ENCODE results near the gene MANBA.

Gene MANBA

DNA sequence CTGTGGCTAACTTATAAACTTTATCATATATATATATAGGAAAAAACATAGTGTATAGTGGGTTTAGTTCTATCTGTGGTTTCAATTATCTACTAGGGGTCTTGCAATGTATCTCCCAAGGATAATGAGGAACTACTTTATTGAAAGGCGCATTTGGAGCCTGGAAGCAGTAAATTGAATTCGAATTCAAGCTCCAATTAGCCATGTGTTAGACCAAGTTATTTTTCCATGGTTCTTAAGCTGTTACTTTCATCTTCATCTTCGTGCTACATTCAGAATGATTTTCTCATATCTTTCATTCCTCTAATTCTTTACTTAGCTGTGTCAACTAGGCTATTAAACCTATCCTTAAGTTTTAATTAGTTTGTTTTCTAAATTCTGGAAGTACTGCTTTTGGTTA lies 27.2 kb upstream of the MANBA start:
- TF ChIP-seq FOXP2 (optimal IDR thresholded peaks at IDR 0.05; ENCODE audit: borderline replicate concordance, extremely low read depth, extremely low read length, insufficient read depth) (no peak), SIN3A (IDR thresholded peaks at IDR 0.05; ENCODE audit: borderline replicate concordance, insufficient read depth, low read length) (no peak), TAF1 (IDR thresholded peaks at IDR 0.05; ENCODE audit: borderline replicate concordance, insufficient read depth, low read length) (no peak), POLR2AphosphoS5 (IDR thresholded peaks at IDR 0.05; ENCODE audit: low read depth, low read length) (no peak)
- TF ChIP-seq, protein P1, sequence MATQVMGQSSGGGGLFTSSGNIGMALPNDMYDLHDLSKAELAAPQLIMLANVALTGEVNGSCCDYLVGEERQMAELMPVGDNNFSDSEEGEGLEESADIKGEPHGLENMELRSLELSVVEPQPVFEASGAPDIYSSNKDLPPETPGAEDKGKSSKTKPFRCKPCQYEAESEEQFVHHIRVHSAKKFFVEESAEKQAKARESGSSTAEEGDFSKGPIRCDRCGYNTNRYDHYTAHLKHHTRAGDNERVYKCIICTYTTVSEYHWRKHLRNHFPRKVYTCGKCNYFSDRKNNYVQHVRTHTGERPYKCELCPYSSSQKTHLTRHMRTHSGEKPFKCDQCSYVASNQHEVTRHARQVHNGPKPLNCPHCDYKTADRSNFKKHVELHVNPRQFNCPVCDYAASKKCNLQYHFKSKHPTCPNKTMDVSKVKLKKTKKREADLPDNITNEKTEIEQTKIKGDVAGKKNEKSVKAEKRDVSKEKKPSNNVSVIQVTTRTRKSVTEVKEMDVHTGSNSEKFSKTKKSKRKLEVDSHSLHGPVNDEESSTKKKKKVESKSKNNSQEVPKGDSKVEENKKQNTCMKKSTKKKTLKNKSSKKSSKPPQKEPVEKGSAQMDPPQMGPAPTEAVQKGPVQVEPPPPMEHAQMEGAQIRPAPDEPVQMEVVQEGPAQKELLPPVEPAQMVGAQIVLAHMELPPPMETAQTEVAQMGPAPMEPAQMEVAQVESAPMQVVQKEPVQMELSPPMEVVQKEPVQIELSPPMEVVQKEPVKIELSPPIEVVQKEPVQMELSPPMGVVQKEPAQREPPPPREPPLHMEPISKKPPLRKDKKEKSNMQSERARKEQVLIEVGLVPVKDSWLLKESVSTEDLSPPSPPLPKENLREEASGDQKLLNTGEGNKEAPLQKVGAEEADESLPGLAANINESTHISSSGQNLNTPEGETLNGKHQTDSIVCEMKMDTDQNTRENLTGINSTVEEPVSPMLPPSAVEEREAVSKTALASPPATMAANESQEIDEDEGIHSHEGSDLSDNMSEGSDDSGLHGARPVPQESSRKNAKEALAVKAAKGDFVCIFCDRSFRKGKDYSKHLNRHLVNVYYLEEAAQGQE (IDR thresholded peaks at IDR 0.05; ENCODE audit: insufficient read depth in 1 of 2, low read depth in 2 of 2, low read length in 2 of 2): no peak

DNA sequence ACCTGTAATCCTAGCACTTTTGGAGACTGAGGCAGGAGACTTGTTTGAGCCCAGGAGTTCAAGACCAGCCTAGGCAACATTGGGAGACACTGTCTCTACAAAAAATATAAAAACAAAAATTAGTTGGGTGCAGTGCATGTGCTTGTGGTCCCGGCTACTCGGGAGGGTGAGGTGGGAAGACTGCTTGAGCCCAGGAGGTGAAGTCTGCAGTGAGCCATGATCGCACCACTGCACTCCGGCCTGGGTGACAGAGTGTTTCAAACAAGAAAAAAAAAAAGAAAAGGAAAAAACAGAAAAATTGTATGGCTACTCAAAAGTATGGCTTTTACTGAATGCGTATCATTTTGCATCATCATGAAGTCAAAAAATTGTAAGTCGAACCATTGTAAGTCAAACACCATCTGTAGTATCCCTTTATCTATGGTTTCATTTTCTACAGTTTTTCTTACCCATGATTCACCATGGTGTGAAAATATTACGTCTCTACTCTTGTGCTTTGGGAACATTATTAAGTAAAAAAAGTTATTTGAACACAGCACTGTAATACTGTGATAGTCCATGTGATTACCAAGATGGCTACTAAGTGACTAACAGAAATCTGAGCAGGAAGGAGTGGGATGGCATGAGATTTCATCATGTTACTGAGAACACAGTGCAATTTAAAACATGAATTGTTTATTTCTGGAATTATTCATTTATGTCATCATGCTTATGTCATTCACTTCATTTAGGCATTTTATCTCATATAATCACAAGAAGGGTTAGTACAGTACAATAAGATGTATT lies 26.5 kb upstream of the MANBA start:
- TF ChIP-seq, protein P1 (IDR thresholded peaks at IDR 0.05; ENCODE audit: insufficient read depth in 1 of 2, low read depth in 2 of 2, low read length in 2 of 2): no peak
- no peak for TF ChIP-seq POLR2AphosphoS5 (IDR thresholded peaks at IDR 0.05; ENCODE audit: low read depth, low read length)
- TF ChIP-seq TAF1 (IDR thresholded peaks at IDR 0.05; ENCODE audit: borderline replicate concordance, insufficient read depth, low read length): no peak
- no peak for TF ChIP-seq FOXP2 (optimal IDR thresholded peaks at IDR 0.05; ENCODE audit: borderline replicate concordance, extremely low read depth, extremely low read length, insufficient read depth)
- TF ChIP-seq SIN3A (IDR thresholded peaks at IDR 0.05; ENCODE audit: borderline replicate concordance, insufficient read depth, low read length): no peak

- TF ChIP-seq SIN3A (IDR thresholded peaks at IDR 0.05; ENCODE audit: borderline replicate concordance, insufficient read depth, low read length): no peak
- TF ChIP-seq, protein P1 (IDR thresholded peaks at IDR 0.05; ENCODE audit: insufficient read depth in 1 of 2, low read depth in 2 of 2, low read length in 2 of 2): no peak
- TF ChIP-seq POLR2AphosphoS5 (IDR thresholded peaks at IDR 0.05; ENCODE audit: low read depth, low read length): no peak
- no peak for TF ChIP-seq FOXP2 (optimal IDR thresholded peaks at IDR 0.05; ENCODE audit: borderline replicate concordance, extremely low read depth, extremely low read length, insufficient read depth)
Measured at GRCh38 chr4:102786279-102786678, 25.5 kb upstream of the MANBA start.

DNA sequence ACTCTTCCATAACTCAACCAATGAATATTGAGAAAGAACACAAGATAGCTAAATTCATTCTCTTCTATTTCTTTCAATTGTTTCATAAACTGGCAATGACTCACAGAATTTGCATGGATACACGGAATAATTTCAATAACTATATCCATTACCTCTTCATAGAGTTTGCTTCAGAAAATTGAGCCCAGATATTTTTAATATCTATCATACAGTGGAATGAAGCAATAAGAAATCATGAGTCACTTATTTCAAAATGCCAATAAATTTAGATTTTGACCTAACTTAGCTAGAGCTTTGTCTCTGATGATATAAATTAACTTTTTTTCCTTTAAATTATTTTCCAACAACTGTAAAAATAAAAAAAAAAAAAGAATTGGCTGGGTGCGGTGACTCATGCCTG lies 22.2 kb upstream of the MANBA start:
- TF ChIP-seq SIN3A (IDR thresholded peaks at IDR 0.05; ENCODE audit: borderline replicate concordance, insufficient read depth, low read length) (no peak), TAF1 (IDR thresholded peaks at IDR 0.05; ENCODE audit: borderline replicate concordance, insufficient read depth, low read length) (no peak)

- no peak for TF ChIP-seq POLR2AphosphoS5 (IDR thresholded peaks at IDR 0.05; ENCODE audit: low read depth, low read length)
- no peak for TF ChIP-seq FOXP2 (optimal IDR thresholded peaks at IDR 0.05; ENCODE audit: borderline replicate concordance, extremely low read depth, extremely low read length, insufficient read depth)
- TF ChIP-seq, protein P1 (IDR thresholded peaks at IDR 0.05; ENCODE audit: insufficient read depth in 1 of 2, low read depth in 2 of 2, low read length in 2 of 2): no peak
- TF ChIP-seq TAF1 (IDR thresholded peaks at IDR 0.05; ENCODE audit: borderline replicate concordance, insufficient read depth, low read length): no peak
- no peak for TF ChIP-seq SIN3A (IDR thresholded peaks at IDR 0.05; ENCODE audit: borderline replicate concordance, insufficient read depth, low read length)
Measured at GRCh38 chr4:102781570-102781969, 20.8 kb upstream of the MANBA start.

Measured in PFSK-1 (cell line).